ENCODE results near the gene RPS6KC1.

RPS6KC1 gene

GRCh38 chr1:213162338-213162737 lies 111.3 kb downstream of the RPS6KC1 start:
- TF ChIP-seq CTCF (IDR thresholded peaks at IDR 0.05) = no peak

- no peak for TF ChIP-seq CTCF (IDR thresholded peaks at IDR 0.05)
Observed at GRCh38 chr1:213162862-213163261, 111.8 kb downstream of the RPS6KC1 start.

- no peak for TF ChIP-seq CTCF (IDR thresholded peaks at IDR 0.05)
Observed at GRCh38 chr1:213163278-213163711, 112.3 kb downstream of the RPS6KC1 start.

GRCh38 chr1:213164561-213164960 lies 113.5 kb downstream of the RPS6KC1 start:
- TF ChIP-seq CTCF (IDR thresholded peaks at IDR 0.05) = no peak

- no peak for TF ChIP-seq CTCF (IDR thresholded peaks at IDR 0.05)
Observed at GRCh38 chr1:213166852-213167251, 115.8 kb downstream of the RPS6KC1 start.

- no peak for TF ChIP-seq CTCF (IDR thresholded peaks at IDR 0.05)
Observed at GRCh38 chr1:213171711-213172110, 120.7 kb downstream of the RPS6KC1 start.

GRCh38 chr1:213176341-213176740 lies 125.3 kb downstream of the RPS6KC1 start:
- TF ChIP-seq CTCF (IDR thresholded peaks at IDR 0.05) = no peak

- peak; percentile 53 for TF ChIP-seq CTCF (IDR thresholded peaks at IDR 0.05)
Observed at GRCh38 chr1:213179784-213180183, 128.7 kb downstream of the RPS6KC1 start.
